Gastrocnemius medialis (tissue), 4 donors: ENCODE measurements around the gene MYO9B. TPM values are rescaled to one million over a fixed set of nuclear protein-coding genes. Genes with fewer than 3 reads are reported as not detected.
A peak's percentile ranks its signal among the peaks of the same experiment; 100 is the strongest.

Experiments
- ATAC-seq, 2 donors: fragments of 150-250 bp; one replicate each; pipeline ENCODE4 v1.9.1; 2016
- DNase-seq, 2 donors: peaks; one replicate each; pipeline ENCODE4 v3.0.0-alpha.2; 2019
- H3K27ac ChIP-seq, 4 donors: fragments of 200-600 bp; sonication (generic); 1 replicate in 1 of 4; 2 replicates in 3 of 4; pipeline ENCODE4 v1.5.1; 2016 to 2018; ENCODE audit warnings: mild to moderate bottlenecking in 2 of 4, moderate library complexity in 1 of 4
- H3K27me3 ChIP-seq, 3 donors: fragments of 200-600 bp; sonication (generic) in 2 of 3; 1 replicate in 1 of 3; 2 replicates in 2 of 3; pipeline versions ENCODE4 v1.5.1 to v1.6.0; 2016 to 2019; ENCODE audit warnings: mild to moderate bottlenecking in 1 of 3, moderate library complexity in 1 of 3
- H3K36me3 ChIP-seq, 2 donors: fragments of 200-600 bp; sonication (generic) in 1 of 2; one replicate each; pipeline ENCODE4 v1.5.1; 2017 to 2018
- H3K4me1 ChIP-seq, 2 donors: fragments of 200-600 bp; sonication (generic) in 1 of 2; one replicate each; pipeline ENCODE4 v1.5.1; 2016 to 2017; ENCODE audit warnings: mild to moderate bottlenecking in 2 of 2
- H3K4me3 ChIP-seq, 4 donors: fragments of 200-600 bp; sonication (generic) in 3 of 4; 1 replicate in 1 of 4; 2 replicates in 3 of 4; pipeline ENCODE4 v1.5.1; 2016 to 2019; ENCODE audit warnings: mild to moderate bottlenecking in 2 of 4
- H3K9me3 ChIP-seq, 3 donors: fragments of 200-600 bp; sonication (generic) in 2 of 3; 1 replicate in 1 of 3; 2 replicates in 2 of 3; pipeline ENCODE4 v1.5.1; 2016 to 2019
- CTCF ChIP-seq, 5 experiments: fragments of 450-650 bp in 3 of 5; fragments of 200-600 bp in 2 of 5; sonication (generic) in 2 of 5; IDR thresholded peaks in 4 of 5; conservative IDR thresholded peaks in 1 of 5; 1 replicate in 4 of 5; 2 replicates in 1 of 5; pipeline ENCODE4 v1.5.1; 2016 to 2019; ENCODE audit warnings: antibody characterized with exemption in 5 of 5, mild to moderate bottlenecking in 3 of 5, moderate library complexity in 3 of 5
- POLR2A ChIP-seq, 2 donors: fragments of 450-650 bp; IDR thresholded peaks; one replicate each; pipeline ENCODE4 v1.6.1; 2017; ENCODE audit warnings: antibody characterized with exemption in 2 of 2, mild to moderate bottlenecking in 2 of 2, moderate library complexity in 2 of 2
- in situ Hi-C, 4 donors: fragments of 200-750 bp; cut with MboI; loops; one replicate each; pipeline versions ENCODE4 v1.15.0 to v1.8.0; 2017; ENCODE audit warnings: low sequenced_read_pairs in 4 of 4
- intact Hi-C: fragments of 100-400 bp; cut with DNase I; formaldehyde crosslinking; loops from one replicate; pipeline ENCODE4 v1.15.1; 2023; ENCODE audit warnings: low total_unique reads
- total RNA-seq, 4 donors: library from RNA; depleted of rRNA; stranded (reverse); fragments of >200 nt; gene quantifications; one replicate each; pipeline versions ENCODE4 v1.1.0 to v1.2.3, GENCODE V29; 2016

MYO9B gene
- total RNA-seq, 4 donors from 2014 or later: 20.0 to 22.1 (median 20.7) TPM

GRCh38 chr19:17235300-17235970 is 159.9 kb downstream of the MYO9B start:
- peaks cover 0 to 26% of the 10 kb centered on the region in 2 donors for H3K36me3 ChIP-seq
- H3K27me3 ChIP-seq: no peaks in the 10 kb centered on the region
- in situ Hi-C loops (no loop called here), intact Hi-C loops (loop anchor here (5.0 kb wide), 1 partner anchor 168 kb away; no protein-coding TSS in a partner anchor)
- H3K4me3 ChIP-seq: peak overlapping the region; percentile 45 to 65 (median 50)
- TF ChIP-seq POLR2A (IDR thresholded peaks at IDR 0.05): no peak
- peak in 4 of 5 experiments; percentile 27 to 67 (median 52) for TF ChIP-seq CTCF (IDR thresholded peaks at IDR 0.05 in 4 of 5, conservative IDR thresholded peaks at IDR 0.05 in 1 of 5)
- H3K9me3 ChIP-seq: no peaks in the 10 kb centered on the region
- DNase-seq: peak in 1 of 2 donors; percentile 62
- peak overlapping the region; percentile 50 to 78 (median 70) for H3K27ac ChIP-seq
- ATAC-seq: peak; percentile 84 to 86
- H3K4me1 ChIP-seq: peaks cover 9 to 16% of the 10 kb centered on the region in 2 donors

GRCh38 chr19:17235971-17236777 is 160.6 kb downstream of the MYO9B start:
- peak in 1 of 2 donors; percentile 8 for ATAC-seq
- H3K36me3 ChIP-seq: peaks cover 0 to 26% of the 10 kb centered on the region in 2 donors

GRCh38 chr19:17236811-17237543 is 161.4 kb downstream of the MYO9B start:
- TF ChIP-seq POLR2A (IDR thresholded peaks at IDR 0.05) (no peak), CTCF (IDR thresholded peaks at IDR 0.05 in 4 of 5, conservative IDR thresholded peaks at IDR 0.05 in 1 of 5) (no peak)
- ATAC-seq (no peak), DNase-seq (no peak)
- intact Hi-C loops: loop anchor here (5.0 kb wide), 1 partner anchor 170 kb away; no protein-coding TSS in a partner anchor
- H3K27me3 ChIP-seq: no peaks in the 10 kb centered on the region
- in situ Hi-C loops: no loop called here
- H3K27ac ChIP-seq: peak overlapping the region in 3 of 4 donors; percentile 49 to 51 (median 51)
- H3K36me3 ChIP-seq: peaks cover 0 to 21% of the 10 kb centered on the region in 2 donors
- no peaks in the 10 kb centered on the region for H3K9me3 ChIP-seq
- H3K4me1 ChIP-seq: peaks cover 18 to 30% of the 10 kb centered on the region in 2 donors
- no peak overlapping the region for H3K4me3 ChIP-seq

More at GRCh38 chr19:17235971-17236777, 160.6 kb downstream of the MYO9B start:
- no peak for TF ChIP-seq POLR2A (IDR thresholded peaks at IDR 0.05)
- TF ChIP-seq CTCF (IDR thresholded peaks at IDR 0.05 in 4 of 5, conservative IDR thresholded peaks at IDR 0.05 in 1 of 5): no peak
- H3K4me1 ChIP-seq: peaks cover 10 to 22% of the 10 kb centered on the region in 2 donors
- H3K27me3 ChIP-seq: no peaks in the 10 kb centered on the region
- DNase-seq: no peak
- peak overlapping the region; percentile 45 to 65 (median 50) for H3K4me3 ChIP-seq
- peak overlapping the region; percentile 49 to 78 (median 70) for H3K27ac ChIP-seq
- no peaks in the 10 kb centered on the region for H3K9me3 ChIP-seq
- intact Hi-C loops (loop anchor here (5.0 kb wide), 1 partner anchor 169 kb away; no protein-coding TSS in a partner anchor), in situ Hi-C loops (no loop called here)
